Psoas muscle (tissue), 8 donors: ENCODE data around the gene CLTB. TPM values are rescaled to one million over a fixed set of nuclear protein-coding genes. Genes with fewer than 3 reads are reported as not detected.
A peak's percentile ranks its signal among the peaks of the same experiment; 100 is the strongest.

ENCODE experiments used
- ATAC-seq, 4 donors: fragments of 200-7000 bp; cut with Tn5 transposase; one replicate each; pipeline ENCODE4 v1.9.1; 2020; ENCODE audit warnings: moderate library complexity in 3 of 4, mild to moderate bottlenecking in 2 of 4
- DNase-seq, 2 donors: peaks; one replicate each; pipeline ENCODE4 v3.0.0-alpha.2; 2020
- H3K27ac ChIP-seq: fragments of 200-600 bp; one replicate; pipeline ENCODE4 v1.8.0; 2022
- H3K27me3 ChIP-seq, 3 donors: fragments of 200-600 bp in 1 of 3; one replicate each; pipeline versions ENCODE4 v1.6.1 to v1.8.0; 2013 to 2022; ENCODE audit warnings: low read length in 2 of 3, mild to moderate bottlenecking in 2 of 3, moderate library complexity in 1 of 3; ENCODE audit not compliant: insufficient read depth in 3 of 3
- H3K36me3 ChIP-seq, 2 donors: fragments of 200-600 bp in 1 of 2; one replicate each; pipeline versions ENCODE4 v1.6.1 to v1.8.0; 2013 to 2022; ENCODE audit warnings: low read depth in 1 of 2, mild to moderate bottlenecking in 1 of 2, moderate library complexity in 1 of 2; ENCODE audit not compliant: insufficient read depth in 1 of 2
- H3K4me1 ChIP-seq: fragments of 200-600 bp; one replicate; pipeline ENCODE4 v1.8.0; 2022
- H3K4me3 ChIP-seq: fragments of 200-600 bp; one replicate; pipeline ENCODE4 v1.8.0; 2022; ENCODE audit warnings: mild to moderate bottlenecking
- H3K9me3 ChIP-seq: fragments of 200-600 bp; one replicate; pipeline ENCODE4 v1.8.0; 2022
- whole genome bisulfite sequencing, 3 donors: extraction: QIAGEN DNeasy Blood & Tissue Kit; methylation state at CpG; one replicate each; pipeline versions ENCODE4 v1.1.6 to v1.1.7; 2013; 5-methylcytosine and 5-hydroxymethylcytosine counted together
- intact Hi-C, 2 donors: fragments of 100-400 bp; cut with DNase I; formaldehyde crosslinking; loops; one replicate each; pipeline versions ENCODE4 v1.11.0 to v1.14.2; 2022
- long read RNA-seq, 2 donors: library from polyadenylated mRNA; unstranded; transcript quantifications; one replicate each; pipeline ENCODE4 v2.0.0, GENCODE V29; 2021
- polyA plus RNA-seq, 3 donors: library from polyadenylated mRNA; stranded (reverse); fragments of 200-250 nt; gene quantifications; one replicate each; pipeline ENCODE4 v1.2.3, GENCODE V29; 2013
- total RNA-seq, 4 donors: library from RNA; stranded (reverse); fragmentation: NEBNext Ultra II Directional in 2 of 4; extraction: Animal tissue kit (Norgen Biotek cat#: 25700) in 2 of 4; gene quantifications; one replicate each; pipeline versions ENCODE4 v1.2.1 to v1.2.4, GENCODE V29; 2021 to 2023
- TF ChIP-seq, protein P1 (sequence below): fragments of 200-600 bp; IDR thresholded peaks from one replicate; pipeline ENCODE4 v1.8.0; 2022; ENCODE audit warnings: antibody characterized with exemption
- donor health status: healthy with polysubstance abuse.
- donor health status: DM: no; HTN: no; CAD: no; lungs with moderate emphysema.
- donor health status: Bipolar disorder and iron deficiency.
- donor health status: healthy.
- donor health status: DM: yes; HTN: yes; CAD: no.
- donor health status: DM: no; HTN: no; CAD: no.
- donor health status: DM: no; HTN: no; CAD: no.
- donor health status: DM: yes; HTN: yes; CAD: no.

CLTB gene, protein sequence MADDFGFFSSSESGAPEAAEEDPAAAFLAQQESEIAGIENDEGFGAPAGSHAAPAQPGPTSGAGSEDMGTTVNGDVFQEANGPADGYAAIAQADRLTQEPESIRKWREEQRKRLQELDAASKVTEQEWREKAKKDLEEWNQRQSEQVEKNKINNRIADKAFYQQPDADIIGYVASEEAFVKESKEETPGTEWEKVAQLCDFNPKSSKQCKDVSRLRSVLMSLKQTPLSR
- 100 to 1,000 TPM; 162 to 223 (median 217) TPM for total RNA-seq
- polyA plus RNA-seq, result 100 to 1,000 TPM; 246 to 413 (median 340) TPM
- long read RNA-seq, donor 1, transcript CLTB-202 (5 exons, 1,161 nt), result major isoform, 187 of 198 reads
- long read RNA-seq, donor 1, partial matches to known transcripts, result 6 of 198 reads
- long read RNA-seq, donor 1, other reads (novel, unspliced or antisense), result 4 of 198 reads
- long read RNA-seq, donor 2, transcript CLTB-202 (5 exons, 1,161 nt), result major isoform, 316 of 352 reads
- long read RNA-seq, donor 2, partial matches to known transcripts, result 27 of 352 reads
- long read RNA-seq, donor 2, other reads (novel, unspliced or antisense), result 6 of 352 reads

GRCh38 chr5:176415952-176416924, at the start of gene CLTB:
Gene CLTB, minus strand, starts transcription at chr5:176416539. Its CDS starts 176 bp downstream, at chr5:176416363.
- TF ChIP-seq, protein P1, sequence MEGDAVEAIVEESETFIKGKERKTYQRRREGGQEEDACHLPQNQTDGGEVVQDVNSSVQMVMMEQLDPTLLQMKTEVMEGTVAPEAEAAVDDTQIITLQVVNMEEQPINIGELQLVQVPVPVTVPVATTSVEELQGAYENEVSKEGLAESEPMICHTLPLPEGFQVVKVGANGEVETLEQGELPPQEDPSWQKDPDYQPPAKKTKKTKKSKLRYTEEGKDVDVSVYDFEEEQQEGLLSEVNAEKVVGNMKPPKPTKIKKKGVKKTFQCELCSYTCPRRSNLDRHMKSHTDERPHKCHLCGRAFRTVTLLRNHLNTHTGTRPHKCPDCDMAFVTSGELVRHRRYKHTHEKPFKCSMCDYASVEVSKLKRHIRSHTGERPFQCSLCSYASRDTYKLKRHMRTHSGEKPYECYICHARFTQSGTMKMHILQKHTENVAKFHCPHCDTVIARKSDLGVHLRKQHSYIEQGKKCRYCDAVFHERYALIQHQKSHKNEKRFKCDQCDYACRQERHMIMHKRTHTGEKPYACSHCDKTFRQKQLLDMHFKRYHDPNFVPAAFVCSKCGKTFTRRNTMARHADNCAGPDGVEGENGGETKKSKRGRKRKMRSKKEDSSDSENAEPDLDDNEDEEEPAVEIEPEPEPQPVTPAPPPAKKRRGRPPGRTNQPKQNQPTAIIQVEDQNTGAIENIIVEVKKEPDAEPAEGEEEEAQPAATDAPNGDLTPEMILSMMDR, result peak; percentile 80
- DNase-seq (peak; percentile 95 to 96), ATAC-seq (peak; percentile 89 to 94 (median 92))
- Histone ChIP-seq H3K27me3 (no peaks in the 10 kb centered on the region), H3K9me3 (no peaks in the 10 kb centered on the region), H3K27ac (peak within 1 kb of the TSS; percentile 100), H3K4me1 (peaks cover 42% of the 10 kb centered on the region), H3K4me3 (peak within 1 kb of the TSS; percentile 96), H3K36me3 (peaks cover 0 to 6% of the 10 kb centered on the region in 2 donors)
- intact Hi-C loops, result loop anchor here (1.0 to 10.0 kb wide), 3 partner anchors 31 to 129 kb away; partner anchors contain the start of gene CDHR2 (in 1 of the 2)
- 1 to 2% (median 1%) methylated on average over 47 to 107 of the region's 107 CpGs for WGBS, 3 donors

- H3K36me3 ChIP-seq, result peaks cover 0 to 9% of the 10 kb centered on the region in 2 donors
- TF ChIP-seq, protein P1, result no peak
- peaks cover 33% of the 10 kb centered on the region for H3K4me1 ChIP-seq
- no peaks in the 10 kb centered on the region for H3K27me3 ChIP-seq
- no peak for DNase-seq
- H3K27ac ChIP-seq, result peak overlapping the region; percentile 41
- H3K4me3 ChIP-seq, result no peak overlapping the region
- ATAC-seq, result peak; percentile 51 to 74 (median 64)
- no peaks in the 10 kb centered on the region for H3K9me3 ChIP-seq
- WGBS, 3 donors, result 47 to 64% (median 54%) methylated on average over 7 of the region's 7 CpGs
- intact Hi-C loops, result no loop called here
Observed at GRCh38 chr5:176463113-176463764, 46.9 kb upstream of the CLTB start.

DNA sequence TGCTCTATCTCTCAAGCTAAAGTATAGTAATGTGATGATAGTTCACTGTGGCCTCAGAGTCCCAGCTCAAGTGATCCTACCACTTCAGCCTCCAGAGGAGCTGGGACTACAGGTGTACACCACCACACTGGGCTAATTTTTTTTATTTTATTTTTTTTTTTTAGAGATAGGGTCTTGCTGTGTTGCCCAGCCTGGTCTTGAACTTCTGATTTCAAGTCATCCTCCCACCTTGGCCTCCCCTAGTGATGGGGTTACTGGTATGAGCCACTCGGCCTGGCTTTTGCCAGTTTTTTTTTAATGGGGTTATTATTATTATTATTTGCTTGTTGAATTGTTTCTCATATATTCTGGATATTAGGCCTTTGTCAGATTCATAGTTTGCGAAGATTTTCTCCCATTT, 45.0 kb upstream of the CLTB start:
- H3K36me3 ChIP-seq, result peaks cover 0 to 9% of the 10 kb centered on the region in 2 donors
- H3K27me3 ChIP-seq, result no peaks in the 10 kb centered on the region
- no peak overlapping the region for H3K27ac ChIP-seq
- TF ChIP-seq, protein P1, result no peak
- no peak for DNase-seq
- H3K4me1 ChIP-seq, result peaks cover 32% of the 10 kb centered on the region
- intact Hi-C loops, result no loop called here
- no peak for ATAC-seq
- no peaks in the 10 kb centered on the region for H3K9me3 ChIP-seq
- 91 to 95% (median 92%) methylated on average over 2 of the region's 2 CpGs for WGBS, 3 donors
- no peak overlapping the region for H3K4me3 ChIP-seq

- Histone ChIP-seq H3K27ac (peak overlapping the region; percentile 5), H3K27me3 (no peaks in the 10 kb centered on the region), H3K4me3 (no peak overlapping the region), H3K36me3 (no peaks in the 10 kb centered on the region), H3K4me1 (peaks cover 25% of the 10 kb centered on the region), H3K9me3 (no peaks in the 10 kb centered on the region)
- ATAC-seq (no peak), DNase-seq (no peak)
- intact Hi-C loops, result no loop called here
- 98 to 99% (median 98%) methylated on average over 3 of the region's 3 CpGs for WGBS, 3 donors
- TF ChIP-seq, protein P1, result no peak
Observed at GRCh38 chr5:176458904-176459561, 42.7 kb upstream of the CLTB start.
